ENCODE data around the gene ARCN1. TPM values are rescaled to one million over a fixed set of nuclear protein-coding genes. Genes with fewer than 3 reads are reported as not detected.

Gene ARCN1
- total RNA-seq, 1 donor from 2014 or later = 161 TPM

Other genes with a start within 250 kb of the ARCN1 start
- 648 and 691 TPM in 2 replicates for gene CD3D, start 229.7 kb upstream of the ARCN1 start, total RNA-seq
- gene CD3G, start 228.1 kb upstream of the ARCN1 start, total RNA-seq = 223 and 229 TPM in 2 replicates
- gene UBE4A, start 212.8 kb upstream of the ARCN1 start, total RNA-seq = 46.7 and 48.4 TPM in 2 replicates
- 267 and 272 TPM in 2 replicates for gene ATP5MG, start 170.8 kb upstream of the ARCN1 start, total RNA-seq
- gene KMT2A, start 135.9 kb upstream of the ARCN1 start, total RNA-seq = 148 and 158 TPM in 2 replicates
- 0.90 and 2.2 TPM in 2 replicates for gene TTC36, start 44.9 kb upstream of the ARCN1 start, total RNA-seq
- gene TMEM25, start 41.2 kb upstream of the ARCN1 start, total RNA-seq = 7.7 and 13.3 TPM in 2 replicates
- gene IFT46, start 6.5 kb upstream of the ARCN1 start, total RNA-seq = 10.2 and 10.8 TPM in 2 replicates
- gene PHLDB1, start 35.2 kb downstream of the ARCN1 start, total RNA-seq = 0.56 and 1.0 TPM in 2 replicates
- not detected in 2 replicates for gene TREH, start 107.2 kb downstream of the ARCN1 start, total RNA-seq
- gene DDX6, start 218.8 kb downstream of the ARCN1 start, total RNA-seq = 157 and 159 TPM in 2 replicates

Measured in T-helper 1 cell treated with Interleukin-12 subunit alpha and Interleukin-12 subunit beta and Interleukin-4 antibody, amounts not matched to agents 30 ng/mL and 1 ng/mL, for 36 hours (primary cell).